ENCODE data around the gene NIT1.

Gene NIT1

GRCh38 chr1:161085165-161085564 lies 32.7 kb upstream of the NIT1 start:
- no peak for DNase-seq

GRCh38 chr1:161086457-161086856 lies 31.4 kb upstream of the NIT1 start:
- DNase-seq: peak; percentile 12

- no peak for DNase-seq
Observed at GRCh38 chr1:161088587-161089110, 29.3 kb upstream of the NIT1 start.

DNA sequence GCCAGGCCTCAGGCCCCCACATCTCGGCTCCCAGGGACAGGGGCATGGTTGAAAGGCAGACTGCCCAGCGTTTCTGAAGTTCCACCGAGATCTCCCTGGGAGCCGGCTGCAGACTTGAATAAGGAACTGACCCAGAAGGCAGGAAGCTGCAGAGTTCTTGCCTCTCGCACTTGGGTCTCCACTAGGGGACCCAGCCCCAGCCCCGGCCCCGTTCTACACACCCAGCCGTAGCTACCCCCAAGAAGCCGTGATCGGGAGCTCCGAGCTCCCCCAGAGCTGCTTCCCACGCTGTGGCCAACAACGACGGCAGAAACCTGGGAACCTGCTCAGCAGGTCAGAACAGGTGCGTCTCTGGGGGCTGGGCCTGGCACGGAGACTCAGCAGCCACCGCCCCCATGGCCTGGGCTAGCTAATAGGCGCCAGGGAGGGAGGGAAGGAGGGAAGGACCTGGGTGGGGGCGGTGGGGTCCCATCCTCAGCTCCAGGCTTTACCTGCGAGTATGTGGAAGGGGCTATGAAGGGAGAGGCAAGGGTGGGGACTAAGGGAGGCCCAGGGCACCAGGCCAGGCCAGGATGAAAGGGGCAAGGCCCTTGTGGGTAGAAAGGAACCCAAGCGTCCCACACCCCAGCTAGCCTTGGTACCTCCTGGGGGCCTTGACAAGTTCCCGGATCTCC lies 28.5 kb upstream of the NIT1 start, which contains the start of gene NECTIN4:
TSS of gene NECTIN4 (minus strand) at position 308 of the 674 bp plus-strand sequence. CDS start at position 46, 262 bp downstream.
- DNase-seq: no peak

GRCh38 chr1:161089938-161090337 lies 28.0 kb upstream of the NIT1 start:
- DNase-seq: no peak

GRCh38 chr1:161090617-161091016 lies 27.3 kb upstream of the NIT1 start:
- no peak for DNase-seq

GRCh38 chr1:161091093-161091492 lies 26.8 kb upstream of the NIT1 start:
- no peak for DNase-seq

GRCh38 chr1:161091796-161092507 lies 26.0 kb upstream of the NIT1 start:
- no peak for DNase-seq

- DNase-seq: no peak
Observed at GRCh38 chr1:161092621-161093028, 25.3 kb upstream of the NIT1 start.

DNA sequence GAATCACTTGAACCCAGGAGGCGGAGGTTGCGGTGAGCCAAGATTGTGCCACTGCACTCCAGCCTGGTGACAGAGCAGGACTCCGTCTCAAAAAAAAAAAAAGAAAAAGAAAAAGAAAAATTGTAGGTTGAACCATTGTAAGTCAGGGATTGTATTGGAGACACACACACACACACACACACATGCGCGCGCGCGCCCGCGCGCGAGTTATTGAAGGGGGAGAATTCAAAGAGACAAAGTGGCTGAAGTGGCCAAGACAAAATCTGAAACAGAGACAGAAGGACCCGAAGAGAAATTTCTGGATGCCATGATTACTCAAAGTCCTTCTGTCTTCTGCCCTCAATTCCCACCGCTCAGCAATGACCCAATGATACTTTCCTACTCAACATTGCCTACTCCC lies 23.4 kb upstream of the NIT1 start:
- no peak for DNase-seq

GRCh38 chr1:161095230-161095629 lies 22.7 kb upstream of the NIT1 start:
- DNase-seq: no peak

DNA sequence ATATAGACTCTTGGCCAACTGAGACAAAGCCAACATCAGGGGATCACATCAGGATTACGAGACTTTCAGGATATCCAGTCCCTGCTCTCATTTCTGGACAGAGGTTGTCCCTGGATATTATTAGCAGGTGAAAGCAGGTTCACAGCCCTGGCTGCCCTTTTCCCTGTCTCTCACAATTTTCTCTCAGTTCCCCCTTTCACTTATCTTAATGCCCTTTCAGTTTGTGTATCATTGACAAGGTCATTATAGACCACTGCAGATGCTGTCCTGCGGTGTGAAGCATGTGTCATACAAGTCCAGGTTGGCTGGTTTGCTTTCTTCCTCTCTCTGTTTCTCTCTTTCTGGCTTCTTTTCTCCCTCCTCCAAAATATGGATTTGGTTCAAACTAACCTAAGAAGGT lies 21.9 kb upstream of the NIT1 start:
- no peak for DNase-seq

DNA sequence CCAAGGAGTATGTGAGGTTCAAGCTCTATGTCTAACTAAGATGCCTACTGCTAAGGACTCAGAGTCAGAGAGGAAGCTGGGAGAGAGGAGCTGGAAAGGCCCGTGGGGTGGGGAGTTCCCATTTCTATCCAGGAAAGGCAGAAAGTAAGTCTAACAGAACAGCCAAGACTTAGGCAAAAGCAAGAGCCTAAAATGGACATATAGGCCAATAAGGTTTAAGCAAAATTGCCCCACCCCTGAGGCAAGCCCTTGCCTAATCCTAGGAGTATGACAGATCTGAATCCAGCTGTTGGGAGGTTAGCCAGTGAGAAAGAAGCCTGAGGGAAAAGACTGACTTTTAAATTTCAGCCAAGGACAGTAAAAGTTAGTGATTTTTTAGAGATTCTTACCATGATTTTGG lies 21.4 kb upstream of the NIT1 start:
- no peak for DNase-seq

GRCh38 chr1:161098210-161099068 lies 19.5 kb upstream of the NIT1 start, which contains the start of gene KLHDC9:
TSS of gene KLHDC9 (plus strand) at chr1:161098361. CDS start at chr1:161098536, 175 bp downstream.
- DNase-seq: peak; percentile 98

- no peak for DNase-seq
Observed at GRCh38 chr1:161099090-161099802, 18.7 kb upstream of the NIT1 start.

DNA sequence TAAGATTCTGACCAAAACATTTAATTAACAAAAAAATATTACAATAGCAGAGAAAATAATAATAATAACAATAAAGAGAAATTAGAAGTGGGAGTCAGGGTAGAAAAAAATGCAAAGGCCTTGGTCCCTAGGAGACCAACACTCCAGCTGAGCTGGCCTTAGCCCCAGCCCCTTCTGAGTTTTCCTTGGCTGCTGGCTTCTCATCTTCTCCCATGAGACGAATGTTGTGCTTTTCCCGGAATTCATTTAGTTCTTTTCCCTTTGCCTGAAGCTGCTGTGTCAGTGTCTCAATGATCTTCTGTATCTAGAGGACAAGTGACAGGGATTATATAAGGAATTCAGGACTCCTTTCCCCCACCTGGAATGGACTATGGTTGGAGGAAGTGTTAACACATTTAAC lies 17.3 kb upstream of the NIT1 start:
- no peak for DNase-seq

- no peak for DNase-seq
Observed at GRCh38 chr1:161106431-161106830, 11.5 kb upstream of the NIT1 start.

DNA sequence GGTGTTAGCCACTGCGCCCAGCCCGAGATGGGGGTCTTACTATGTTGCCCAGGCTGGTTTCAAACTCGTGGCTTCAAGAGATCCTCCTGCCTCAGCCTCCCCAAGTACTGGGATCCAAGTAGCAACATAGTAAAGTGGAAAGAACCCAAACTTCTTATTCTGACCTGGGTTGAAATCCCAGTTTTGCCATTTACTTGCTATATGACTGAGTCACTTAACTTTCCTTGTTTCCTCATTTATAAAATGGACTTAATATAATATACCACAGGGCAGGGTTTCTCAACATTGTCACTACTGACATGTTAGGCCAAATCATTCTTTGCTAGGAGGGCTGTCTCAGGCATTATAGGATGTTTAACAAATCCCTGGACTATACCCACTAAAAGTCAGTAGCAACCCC lies 6.8 kb upstream of the NIT1 start:
- no peak for DNase-seq

DNA sequence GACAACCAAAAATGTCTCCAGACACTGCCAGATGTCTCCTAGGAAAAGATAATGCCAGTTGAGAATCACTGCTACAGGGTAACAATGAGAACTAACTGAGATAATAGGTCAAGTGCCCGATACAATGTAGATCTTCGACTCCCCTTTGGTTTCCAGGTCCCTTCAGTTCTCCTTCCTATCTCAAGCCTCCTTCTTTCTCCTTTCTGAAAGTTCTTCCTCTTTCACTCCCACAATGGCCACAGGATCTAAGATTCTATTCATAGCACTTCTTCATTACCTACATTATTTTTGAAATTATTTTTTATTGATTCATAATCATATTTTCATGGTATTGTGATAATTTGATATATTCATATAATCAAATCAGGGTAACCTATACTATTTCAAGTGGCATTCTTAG lies 6.4 kb upstream of the NIT1 start:
- no peak for DNase-seq

DNA sequence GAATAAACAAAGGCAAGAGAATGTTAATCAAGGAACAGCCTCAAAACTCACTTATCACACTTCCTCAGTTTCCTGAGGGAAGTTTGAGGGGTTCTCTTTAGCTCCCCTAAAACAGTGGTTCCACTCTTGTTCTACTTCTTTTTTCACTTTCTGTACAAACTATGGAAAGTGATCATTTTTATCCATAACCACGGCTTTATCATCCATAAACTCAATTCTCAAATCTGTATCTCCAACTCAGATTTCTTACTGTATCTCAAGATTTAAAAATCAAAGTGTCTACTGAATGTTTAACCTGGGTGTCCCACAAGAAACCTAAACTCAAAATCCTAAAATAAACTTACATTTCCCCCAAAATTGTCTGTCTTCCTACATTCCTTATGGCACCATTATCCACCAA lies 4.0 kb upstream of the NIT1 start:
- no peak for DNase-seq

GRCh38 chr1:161114556-161114955 lies 3.3 kb upstream of the NIT1 start:
- DNase-seq: no peak

GRCh38 chr1:161115132-161115711 lies 2.7 kb upstream of the NIT1 start:
- DNase-seq: peak; percentile 9
